Measurements from ENCODE around the gene USPL1. TPM values are rescaled to one million over a fixed set of nuclear protein-coding genes. Genes with fewer than 3 reads are reported as not detected.

The USPL1 gene
- total RNA-seq, 1 experiment from 2014 or later, result 23.4 TPM

DNA sequence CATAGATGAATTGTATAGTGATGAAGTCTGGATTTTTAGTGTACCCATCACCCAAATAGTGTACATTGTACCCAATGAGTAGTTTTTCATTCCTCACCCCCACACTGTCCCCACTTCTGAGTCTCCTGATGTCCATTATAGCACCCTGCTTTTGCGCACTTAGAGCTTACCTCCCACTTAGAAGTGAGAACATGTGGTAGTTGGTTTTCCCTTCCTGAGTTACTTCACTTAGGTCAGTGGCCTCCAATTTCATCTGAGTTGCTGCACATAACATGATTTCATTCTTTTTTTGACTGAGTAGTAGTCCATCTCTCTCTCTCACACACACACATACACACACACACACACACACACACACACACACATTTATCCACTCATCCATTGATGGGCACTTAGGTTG, 74.4 kb downstream of the USPL1 start:
- BruUV-seq (replicated peaks), result no TSS peak
- H3K9me3 ChIP-seq, result 0 out of 2 replicates have a peak, but pooled peaks cover 3% of the 10 kb centered on the region
- CTCF ChIA-PET, result no interaction called here
- peaks cover under 1% of the 10 kb centered on the region for H3K4me1 Mint-ChIP-seq (ENCODE audit: low read depth, unreplicated experiment)
- H3K9me3 Mint-ChIP-seq (ENCODE audit: unreplicated experiment), result no peaks in the 10 kb centered on the region
- POLR2A ChIA-PET, result no interaction called here
- no peaks in the 10 kb centered on the region for H3K36me3 ChIP-seq (ENCODE audit: control insufficient read depth, insufficient read depth, low read length)
- no peak for TF ChIP-seq CTCF (IDR thresholded peaks at IDR 0.05; ENCODE audit: insufficient read depth in 1 of 2, low read depth in 1 of 2, low read length in 1 of 2, severe bottlenecking in 1 of 2, unreplicated experiment in 1 of 2)
- H3K36me3 Mint-ChIP-seq (ENCODE audit: insufficient read depth, unreplicated experiment), result no peaks in the 10 kb centered on the region
- no peak overlapping the region for H3K4me3 ChIP-seq (ENCODE audit: low read depth, low read length)
- intact Hi-C loops (cut with micrococcal nuclease; ENCODE audit: unreplicated experiment), result no loop called here
- H3K27ac Mint-ChIP-seq (ENCODE audit: unreplicated experiment), result no peak overlapping the region
- H3K27me3 Mint-ChIP-seq (ENCODE audit: insufficient read depth, unreplicated experiment), result peaks cover 3% of the 10 kb centered on the region
- H3K27me3 ChIP-seq (replicated peaks; ENCODE audit: control insufficient read depth, insufficient read depth, low read length), result no peaks in the 10 kb centered on the region
- no peaks in the 10 kb centered on the region for H3K4me1 ChIP-seq
- H3K4me3 Mint-ChIP-seq (ENCODE audit: unreplicated experiment), result no peak overlapping the region
- DNase-seq, result no peak

- intact Hi-C loops (cut with micrococcal nuclease; ENCODE audit: unreplicated experiment), result no loop called here
- no TSS peak for BruUV-seq (replicated peaks)
Observed at GRCh38 chr13:30696278-30697176, 78.8 kb downstream of the USPL1 start.

More at GRCh38 chr13:30696278-30697176, 78.8 kb downstream of the USPL1 start:
- Mint-ChIP-seq H3K27me3 (ENCODE audit: insufficient read depth, unreplicated experiment) (peaks cover 8% of the 10 kb centered on the region), H3K9me3 (ENCODE audit: unreplicated experiment) (no peaks in the 10 kb centered on the region), H3K27ac (ENCODE audit: unreplicated experiment) (no peak overlapping the region), H3K4me3 (ENCODE audit: unreplicated experiment) (no peak overlapping the region), H3K36me3 (ENCODE audit: insufficient read depth, unreplicated experiment) (no peaks in the 10 kb centered on the region), H3K4me1 (ENCODE audit: low read depth, unreplicated experiment) (peaks cover 7% of the 10 kb centered on the region)
- TF ChIP-seq CTCF (IDR thresholded peaks at IDR 0.05; ENCODE audit: insufficient read depth in 1 of 2, low read depth in 1 of 2, low read length in 1 of 2, severe bottlenecking in 1 of 2, unreplicated experiment in 1 of 2), result no peak
- Histone ChIP-seq H3K27me3 (replicated peaks; ENCODE audit: control insufficient read depth, insufficient read depth, low read length) (no peaks in the 10 kb centered on the region), H3K36me3 (ENCODE audit: control insufficient read depth, insufficient read depth, low read length) (no peaks in the 10 kb centered on the region), H3K4me3 (ENCODE audit: low read depth, low read length) (no peak overlapping the region), H3K9me3 (no peaks in the 10 kb centered on the region), H3K4me1 (no peaks in the 10 kb centered on the region)
- no peak for DNase-seq
- ChIA-PET CTCF (no interaction called here), POLR2A (interaction anchor here (0.5 to 0.6 kb wide), 2 partner anchors 84 to 274 kb away, joined by 3 to 8 read pairs; partner anchors contain the start of gene UBE2L5)

Measured in Caco-2 (cell line).